Stimulated activated CD8-positive, alpha-beta memory T cell treated with anti-CD3 and anti-CD28 coated beads, Interleukin-2, amount 100 ng/mL, for 1 hour (primary cell): ENCODE results near the gene PCSK2.

ENCODE experiments used
- DNase-seq, 2 donors: peaks; one replicate each; pipeline ENCODE4 v3.0.0-alpha.2; 2020; ENCODE audit warnings: low read depth in 2 of 2

The PCSK2 gene

GRCh38 chr20:17505636-17506517 lies 279.0 kb downstream of the PCSK2 start:
- DNase-seq, result no peak

- no peak for DNase-seq
Measured at GRCh38 chr20:17507032-17507431, 280.2 kb downstream of the PCSK2 start.

GRCh38 chr20:17507531-17507930 lies 280.7 kb downstream of the PCSK2 start:
- no peak for DNase-seq

- no peak for DNase-seq
Measured at GRCh38 chr20:17508756-17509155, 281.9 kb downstream of the PCSK2 start.

- DNase-seq, result no peak
Measured at GRCh38 chr20:17510548-17510947, 283.7 kb downstream of the PCSK2 start.

GRCh38 chr20:17511401-17511800 lies 284.6 kb downstream of the PCSK2 start:
- no peak for DNase-seq

- no peak for DNase-seq
Measured at GRCh38 chr20:17513939-17514338, 287.1 kb downstream of the PCSK2 start.

- no peak for DNase-seq
Measured at GRCh38 chr20:17515053-17515452, 288.2 kb downstream of the PCSK2 start.

GRCh38 chr20:17518339-17519052 lies 291.7 kb downstream of the PCSK2 start:
- DNase-seq, result no peak

GRCh38 chr20:17519606-17520285 lies 292.9 kb downstream of the PCSK2 start:
- no peak for DNase-seq

- no peak for DNase-seq
Measured at GRCh38 chr20:17520583-17520982, 293.7 kb downstream of the PCSK2 start.

- no peak for DNase-seq
Measured at GRCh38 chr20:17522528-17522927, 295.7 kb downstream of the PCSK2 start.

- no peak for DNase-seq
Measured at GRCh38 chr20:17523326-17523725, 296.5 kb downstream of the PCSK2 start.

GRCh38 chr20:17524560-17524959 lies 297.7 kb downstream of the PCSK2 start:
- DNase-seq, result no peak

GRCh38 chr20:17525132-17525531 lies 298.3 kb downstream of the PCSK2 start:
- DNase-seq, result no peak

GRCh38 chr20:17525650-17526049 lies 298.8 kb downstream of the PCSK2 start:
- DNase-seq, result no peak

GRCh38 chr20:17529586-17529985 lies 302.7 kb downstream of the PCSK2 start:
- DNase-seq, result no peak

- DNase-seq, result no peak
Measured at GRCh38 chr20:17530153-17530552, 303.3 kb downstream of the PCSK2 start.

GRCh38 chr20:17530716-17531664 lies 304.1 kb downstream of the PCSK2 start, which contains the start of gene BFSP1:
Gene BFSP1, minus strand, starts transcription at chr20:17531379. Its CDS starts 50 bp downstream, at chr20:17531329.
- no peak for DNase-seq

- DNase-seq, result no peak
Measured at GRCh38 chr20:17531665-17532025, 304.8 kb downstream of the PCSK2 start.

- no peak for DNase-seq
Measured at GRCh38 chr20:17533396-17533795, 306.6 kb downstream of the PCSK2 start.
